Suprapubic skin (tissue), 4 donors: Measurements from ENCODE around the gene ACOT4. TPM values are rescaled to one million over a fixed set of nuclear protein-coding genes. Genes with fewer than 3 reads are reported as not detected.

Experiments used
- DNase-seq, 2 donors: peaks; one replicate each; pipeline ENCODE4 v3.0.0-alpha.2; 2019; ENCODE audit warnings: low spot score in 2 of 2
- H3K27ac ChIP-seq: fragments of 200-600 bp; sonication (generic); one replicate; pipeline ENCODE4 v1.5.1; 2019
- H3K27me3 ChIP-seq: fragments of 200-600 bp; sonication (generic); one replicate; pipeline ENCODE4 v1.5.1; 2019
- H3K36me3 ChIP-seq: fragments of 200-600 bp; sonication (generic); one replicate; pipeline ENCODE4 v1.5.1; 2019
- H3K4me1 ChIP-seq: fragments of 200-600 bp; sonication (generic); one replicate; pipeline ENCODE4 v1.5.1; 2019
- H3K4me3 ChIP-seq: fragments of 200-600 bp; sonication (generic); one replicate; pipeline ENCODE4 v1.5.1; 2019; ENCODE audit warnings: mild to moderate bottlenecking
- H3K9me3 ChIP-seq: fragments of 200-600 bp; sonication (generic); one replicate; pipeline ENCODE4 v1.5.1; 2019
- CTCF ChIP-seq, 2 donors: fragments of 200-600 bp in 1 of 2; fragments of 450-650 bp in 1 of 2; sonication (generic) in 1 of 2; IDR thresholded peaks; one replicate each; pipeline ENCODE4 v1.5.1; 2016 to 2019; ENCODE audit warnings: antibody characterized with exemption in 2 of 2, mild to moderate bottlenecking in 1 of 2, moderate library complexity in 1 of 2
- EP300 ChIP-seq: sonication (generic); formaldehyde crosslinking; IDR thresholded peaks from one replicate; pipeline ENCODE4 v1.6.1; 2017; ENCODE audit warnings: antibody characterized with exemption
- POLR2A ChIP-seq, 2 donors: fragments of 450-650 bp; IDR thresholded peaks; one replicate each; pipeline ENCODE4 v1.6.1; 2017; ENCODE audit warnings: antibody characterized with exemption in 2 of 2, mild to moderate bottlenecking in 2 of 2, moderate library complexity in 2 of 2
- POLR2AphosphoS5 ChIP-seq, 3 donors: sonication (generic); formaldehyde crosslinking; IDR thresholded peaks; one replicate each; pipeline ENCODE4 v1.6.1; 2017; ENCODE audit warnings: antibody characterized with exemption in 3 of 3
- WGBS: methylation state at CpG from one replicate; pipeline ENCODE4 v1.1.5; 2018; 5-methylcytosine and 5-hydroxymethylcytosine counted together
- total RNA-seq, 4 donors: library from RNA; depleted of rRNA; stranded (reverse); fragments of >200 nt; gene quantifications; one replicate each; pipeline ENCODE4 v1.1.0, GENCODE V29; 2016

The ACOT4 gene
- total RNA-seq, 4 donors from 2014 or later, result 0.72 to 2.4 (median 1.7) TPM

- peak within 1 kb of the TSS; percentile 83 for H3K27ac ChIP-seq
- 3% methylated on average over 3 of the region's 84 CpGs for WGBS
- H3K4me1 ChIP-seq, result no peaks in the 10 kb centered on the region
- TF ChIP-seq CTCF (IDR thresholded peaks at IDR 0.05) (no peak), POLR2AphosphoS5 (IDR thresholded peaks at IDR 0.05) (no peak)
- DNase-seq, result peak; percentile 83 to 85
- H3K4me3 ChIP-seq, result peak within 1 kb of the TSS; percentile 67
- no peaks in the 10 kb centered on the region for H3K36me3 ChIP-seq
- no peaks in the 10 kb centered on the region for H3K9me3 ChIP-seq
- H3K27me3 ChIP-seq, result no peaks in the 10 kb centered on the region
Measured at GRCh38 chr14:73612339-73613045, 20.8 kb downstream of the ACOT4 start, which contains the start of gene ACOT6. Gene ACOT6, plus strand, starts transcription at chr14:73612517. Its CDS starts 55 bp downstream, at chr14:73612572.

GRCh38 chr14:73613046-73613383 lies 21.3 kb downstream of the ACOT4 start:
- Histone ChIP-seq H3K4me1 (no peaks in the 10 kb centered on the region), H3K4me3 (peak overlapping the region; percentile 67), H3K27me3 (no peaks in the 10 kb centered on the region), H3K36me3 (no peaks in the 10 kb centered on the region), H3K27ac (peak overlapping the region; percentile 83), H3K9me3 (no peaks in the 10 kb centered on the region)
- no peak for DNase-seq
- 3% methylated on average over 9 of the region's 13 CpGs for WGBS
- TF ChIP-seq POLR2AphosphoS5 (IDR thresholded peaks at IDR 0.05) (no peak), POLR2A (IDR thresholded peaks at IDR 0.05) (no peak), EP300 (no peak), CTCF (IDR thresholded peaks at IDR 0.05) (no peak)

GRCh38 chr14:73613419-73613963 lies 21.8 kb downstream of the ACOT4 start:
- WGBS, result 62% methylated on average over 3 of the region's 3 CpGs

GRCh38 chr14:73616831-73617230 lies 25.2 kb downstream of the ACOT4 start:
- H3K4me3 ChIP-seq, result no peak overlapping the region
- WGBS, result 81% methylated on average over 4 of the region's 4 CpGs
- TF ChIP-seq POLR2A (IDR thresholded peaks at IDR 0.05) (no peak), CTCF (IDR thresholded peaks at IDR 0.05) (no peak), EP300 (no peak), POLR2AphosphoS5 (IDR thresholded peaks at IDR 0.05) (no peak)
- H3K4me1 ChIP-seq, result no peaks in the 10 kb centered on the region
- no peak for DNase-seq
- no peaks in the 10 kb centered on the region for H3K9me3 ChIP-seq
- no peaks in the 10 kb centered on the region for H3K27me3 ChIP-seq
- no peaks in the 10 kb centered on the region for H3K36me3 ChIP-seq
- H3K27ac ChIP-seq, result no peak overlapping the region

More at GRCh38 chr14:73613419-73613963, 21.8 kb downstream of the ACOT4 start:
- Histone ChIP-seq H3K9me3 (no peaks in the 10 kb centered on the region), H3K36me3 (no peaks in the 10 kb centered on the region), H3K4me1 (no peaks in the 10 kb centered on the region), H3K4me3 (peak overlapping the region; percentile 67), H3K27me3 (no peaks in the 10 kb centered on the region), H3K27ac (no peak overlapping the region)
- TF ChIP-seq EP300 (no peak), POLR2AphosphoS5 (IDR thresholded peaks at IDR 0.05) (no peak), POLR2A (IDR thresholded peaks at IDR 0.05) (no peak), CTCF (IDR thresholded peaks at IDR 0.05) (no peak)
- DNase-seq, result no peak

- WGBS, result 44% methylated on average over 1 of the region's 1 CpG
- H3K36me3 ChIP-seq, result no peaks in the 10 kb centered on the region
- no peaks in the 10 kb centered on the region for H3K4me1 ChIP-seq
- DNase-seq, result no peak
- H3K4me3 ChIP-seq, result no peak overlapping the region
- no peaks in the 10 kb centered on the region for H3K27me3 ChIP-seq
- no peak overlapping the region for H3K27ac ChIP-seq
- H3K9me3 ChIP-seq, result no peaks in the 10 kb centered on the region
- TF ChIP-seq CTCF (IDR thresholded peaks at IDR 0.05), result no peak
- no peak for TF ChIP-seq EP300
- TF ChIP-seq POLR2AphosphoS5 (IDR thresholded peaks at IDR 0.05), result no peak
- no peak for TF ChIP-seq POLR2A (IDR thresholded peaks at IDR 0.05)
Measured at GRCh38 chr14:73619524-73619923, 27.9 kb downstream of the ACOT4 start.
